MM.1S (cell line): ENCODE results near the gene SDR42E2.

Experiments used
- EZH2 ChIP-seq: fragments of 300-600 bp; sonication (generic); optimal IDR thresholded peaks from 2 replicates; pipeline ENCODE3; 2017; ENCODE audit warnings: low read depth, mild to moderate bottlenecking, antibody characterized with exemption, low read length, mixed read lengths
- TF ChIP-seq, protein P1 (sequence below): fragments of 300-600 bp; sonication (generic); IDR thresholded peaks from 2 replicates; pipeline ENCODE4 v1.5.1; 2016; ENCODE audit warnings: antibody characterized with exemption, low read length, mixed read lengths

DNA sequence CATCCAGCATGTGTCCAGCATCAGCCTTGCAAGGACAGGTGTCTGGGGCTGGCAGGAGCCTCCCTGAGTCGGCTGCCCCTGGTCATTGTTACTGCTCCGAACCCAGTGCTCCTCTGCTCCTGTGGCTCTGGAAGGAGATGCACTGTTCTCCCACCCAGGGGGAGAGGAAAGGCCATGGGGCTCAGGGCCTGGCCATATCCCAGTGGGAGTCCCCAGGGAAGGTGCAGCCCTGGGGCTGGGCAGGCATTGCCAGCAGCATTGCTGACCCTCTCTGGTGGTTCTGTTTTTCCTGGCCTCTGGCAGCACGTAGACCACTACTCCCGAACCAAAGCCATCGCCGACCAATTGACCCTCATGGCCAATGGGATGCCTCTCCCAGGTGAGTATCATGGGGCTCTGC is 9.6 kb downstream of the SDR42E2 start:
- TF ChIP-seq, protein P1, sequence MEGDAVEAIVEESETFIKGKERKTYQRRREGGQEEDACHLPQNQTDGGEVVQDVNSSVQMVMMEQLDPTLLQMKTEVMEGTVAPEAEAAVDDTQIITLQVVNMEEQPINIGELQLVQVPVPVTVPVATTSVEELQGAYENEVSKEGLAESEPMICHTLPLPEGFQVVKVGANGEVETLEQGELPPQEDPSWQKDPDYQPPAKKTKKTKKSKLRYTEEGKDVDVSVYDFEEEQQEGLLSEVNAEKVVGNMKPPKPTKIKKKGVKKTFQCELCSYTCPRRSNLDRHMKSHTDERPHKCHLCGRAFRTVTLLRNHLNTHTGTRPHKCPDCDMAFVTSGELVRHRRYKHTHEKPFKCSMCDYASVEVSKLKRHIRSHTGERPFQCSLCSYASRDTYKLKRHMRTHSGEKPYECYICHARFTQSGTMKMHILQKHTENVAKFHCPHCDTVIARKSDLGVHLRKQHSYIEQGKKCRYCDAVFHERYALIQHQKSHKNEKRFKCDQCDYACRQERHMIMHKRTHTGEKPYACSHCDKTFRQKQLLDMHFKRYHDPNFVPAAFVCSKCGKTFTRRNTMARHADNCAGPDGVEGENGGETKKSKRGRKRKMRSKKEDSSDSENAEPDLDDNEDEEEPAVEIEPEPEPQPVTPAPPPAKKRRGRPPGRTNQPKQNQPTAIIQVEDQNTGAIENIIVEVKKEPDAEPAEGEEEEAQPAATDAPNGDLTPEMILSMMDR: no peak
- no peak for TF ChIP-seq EZH2
